ENCODE data around the gene CCDC6. TPM values are rescaled to one million over a fixed set of nuclear protein-coding genes. Genes with fewer than 3 reads are reported as not detected.
"Not testable (repeated sequence)": the region's sequence is repeated elsewhere in the genome, so short reads cannot be mapped to it uniquely, and the experiment has no call there.

Gene CCDC6
- total RNA-seq, 1 experiment from 2014 or later: 54.9 TPM

DNA sequence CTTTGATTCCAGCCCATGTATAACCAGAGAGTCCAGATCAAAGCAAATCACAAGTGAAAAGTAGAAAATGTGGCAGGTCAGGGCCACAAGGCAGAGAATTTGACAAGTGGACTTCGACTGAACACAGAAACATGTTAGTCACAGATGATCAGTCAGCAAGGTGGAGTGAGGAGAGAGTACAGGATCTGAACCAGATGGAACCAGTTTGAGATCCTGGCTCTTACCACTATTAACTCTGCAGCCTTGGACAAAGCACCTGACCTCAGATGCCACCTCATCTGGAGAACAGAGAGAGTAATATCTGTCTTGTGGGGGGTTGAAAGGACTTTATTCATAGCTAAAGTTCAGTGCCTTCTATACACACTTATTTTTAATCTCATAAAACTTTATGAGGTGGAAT lies 157.5 kb downstream of the CCDC6 start:
- ChIA-PET CTCF (no interaction called here), RAD21 (ENCODE audit: low non-redundant PET in 1 of 2, low total read pairs in 2 of 2, uncharacterized antibody in 2 of 2, unreplicated experiment in 2 of 2) (no interaction called here), POLR2A (no interaction called here)
- Histone ChIP-seq H3K4me2 (ENCODE audit: low read length) (no peak overlapping the region), H4K20me1 (ENCODE audit: insufficient read depth) (no peaks in the 10 kb centered on the region), H3K79me2 (ENCODE audit: insufficient read depth, low read length) (no peaks in the 10 kb centered on the region), H3K9me3 (ENCODE audit: control insufficient read depth in 1 of 2, insufficient read depth in 1 of 2, low read depth in 1 of 2, low read length in 2 of 2) (no peaks in the 10 kb centered on the region), H3K9ac (ENCODE audit: low read length) (no peak overlapping the region), H3K27me3 (ENCODE audit: insufficient read depth, low read length) (0 out of 2 replicates have a peak, but pooled peaks cover 9% of the 10 kb centered on the region), H3K4me1 (ENCODE audit: control insufficient read depth in 1 of 2, insufficient read depth in 2 of 2, low read length in 2 of 2) (no peaks in the 10 kb centered on the region), H3K9me2 (ENCODE audit: insufficient read depth) (no peaks in the 10 kb centered on the region), H3K4me3 (replicated peaks in 1 of 2; ENCODE audit: low read depth in 1 of 2, low read length in 2 of 2) (no peak overlapping the region), H3K36me3 (ENCODE audit: control insufficient read depth in 1 of 2, insufficient read depth in 2 of 2, low read length in 2 of 2) (no peaks in the 10 kb centered on the region), H3K27ac (ENCODE audit: low read depth, low read length) (no peak overlapping the region), H2AFZ (ENCODE audit: low read depth, low read length, poor library complexity, severe bottlenecking) (no peak overlapping the region)
- DNase-seq (ENCODE audit: low read depth, low spot score) (no peak), ATAC-seq (no peak)
- intact Hi-C loops (cut with micrococcal nuclease): no loop called here
- no TSS peak for BruUV-seq (replicated peaks)
- TF ChIP-seq SRF (IDR thresholded peaks at IDR 0.05; ENCODE audit: low read depth) (no peak), POLR2A (IDR thresholded peaks at IDR 0.05; ENCODE audit: borderline replicate concordance, extremely low read depth, insufficient read depth, insufficient read length) (no peak), SP1 (IDR thresholded peaks at IDR 0.05; ENCODE audit: low read depth) (no peak), YY1 (IDR thresholded peaks at IDR 0.05; ENCODE audit: extremely low read depth, insufficient replicate concordance, low read depth, low read length) (no peak)
- TF ChIP-seq, protein P1, sequence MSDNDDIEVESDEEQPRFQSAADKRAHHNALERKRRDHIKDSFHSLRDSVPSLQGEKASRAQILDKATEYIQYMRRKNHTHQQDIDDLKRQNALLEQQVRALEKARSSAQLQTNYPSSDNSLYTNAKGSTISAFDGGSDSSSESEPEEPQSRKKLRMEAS (IDR thresholded peaks at IDR 0.05): no peak

DNA sequence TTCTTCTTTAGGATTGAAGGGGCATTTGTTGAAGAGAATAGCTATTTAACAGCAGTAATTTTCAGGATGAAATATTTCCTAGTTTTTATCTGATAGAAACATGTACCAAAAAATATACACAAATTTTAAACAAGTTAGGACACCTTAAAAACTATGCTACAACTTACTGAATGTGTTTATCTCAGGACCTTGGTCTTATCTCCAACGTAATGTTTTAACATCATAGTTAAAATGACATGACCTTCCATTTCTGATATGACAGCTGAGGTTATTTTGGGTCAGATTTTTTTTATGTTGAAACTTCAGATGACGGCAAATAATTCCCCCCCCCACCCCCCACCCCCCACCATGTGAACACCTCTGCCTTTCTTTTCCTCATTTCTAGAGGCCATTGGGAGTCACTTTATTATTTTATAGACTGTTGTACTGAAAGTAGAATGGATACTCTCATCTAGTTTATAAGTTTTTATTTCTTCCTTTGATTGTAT lies 161.1 kb downstream of the CCDC6 start:
- no peak overlapping the region for H3K27ac ChIP-seq (ENCODE audit: low read depth, low read length)
- H3K9me2 ChIP-seq (ENCODE audit: insufficient read depth): no peaks in the 10 kb centered on the region
- BruUV-seq (replicated peaks): no TSS peak
- no peaks in the 10 kb centered on the region for H3K9me3 ChIP-seq (ENCODE audit: control insufficient read depth in 1 of 2, insufficient read depth in 1 of 2, low read depth in 1 of 2, low read length in 2 of 2)
- no peak overlapping the region for H3K9ac ChIP-seq (ENCODE audit: low read length)
- DNase-seq (ENCODE audit: low read depth, low spot score) (no peak), ATAC-seq (no peak)
- H4K20me1 ChIP-seq (ENCODE audit: insufficient read depth): no peaks in the 10 kb centered on the region
- no peaks in the 10 kb centered on the region for H3K36me3 ChIP-seq (ENCODE audit: control insufficient read depth in 1 of 2, insufficient read depth in 2 of 2, low read length in 2 of 2)
- no peak for TF ChIP-seq SP1 (IDR thresholded peaks at IDR 0.05; ENCODE audit: low read depth)
- TF ChIP-seq, protein P2, sequence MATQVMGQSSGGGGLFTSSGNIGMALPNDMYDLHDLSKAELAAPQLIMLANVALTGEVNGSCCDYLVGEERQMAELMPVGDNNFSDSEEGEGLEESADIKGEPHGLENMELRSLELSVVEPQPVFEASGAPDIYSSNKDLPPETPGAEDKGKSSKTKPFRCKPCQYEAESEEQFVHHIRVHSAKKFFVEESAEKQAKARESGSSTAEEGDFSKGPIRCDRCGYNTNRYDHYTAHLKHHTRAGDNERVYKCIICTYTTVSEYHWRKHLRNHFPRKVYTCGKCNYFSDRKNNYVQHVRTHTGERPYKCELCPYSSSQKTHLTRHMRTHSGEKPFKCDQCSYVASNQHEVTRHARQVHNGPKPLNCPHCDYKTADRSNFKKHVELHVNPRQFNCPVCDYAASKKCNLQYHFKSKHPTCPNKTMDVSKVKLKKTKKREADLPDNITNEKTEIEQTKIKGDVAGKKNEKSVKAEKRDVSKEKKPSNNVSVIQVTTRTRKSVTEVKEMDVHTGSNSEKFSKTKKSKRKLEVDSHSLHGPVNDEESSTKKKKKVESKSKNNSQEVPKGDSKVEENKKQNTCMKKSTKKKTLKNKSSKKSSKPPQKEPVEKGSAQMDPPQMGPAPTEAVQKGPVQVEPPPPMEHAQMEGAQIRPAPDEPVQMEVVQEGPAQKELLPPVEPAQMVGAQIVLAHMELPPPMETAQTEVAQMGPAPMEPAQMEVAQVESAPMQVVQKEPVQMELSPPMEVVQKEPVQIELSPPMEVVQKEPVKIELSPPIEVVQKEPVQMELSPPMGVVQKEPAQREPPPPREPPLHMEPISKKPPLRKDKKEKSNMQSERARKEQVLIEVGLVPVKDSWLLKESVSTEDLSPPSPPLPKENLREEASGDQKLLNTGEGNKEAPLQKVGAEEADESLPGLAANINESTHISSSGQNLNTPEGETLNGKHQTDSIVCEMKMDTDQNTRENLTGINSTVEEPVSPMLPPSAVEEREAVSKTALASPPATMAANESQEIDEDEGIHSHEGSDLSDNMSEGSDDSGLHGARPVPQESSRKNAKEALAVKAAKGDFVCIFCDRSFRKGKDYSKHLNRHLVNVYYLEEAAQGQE (IDR thresholded peaks at IDR 0.05; ENCODE audit: low read depth): no peak
- TF ChIP-seq, protein P1 (IDR thresholded peaks at IDR 0.05): no peak
- TF ChIP-seq CBX3 (IDR thresholded peaks at IDR 0.05; ENCODE audit: low read depth): no peak
- TF ChIP-seq YY1 (IDR thresholded peaks at IDR 0.05; ENCODE audit: extremely low read depth, insufficient replicate concordance, low read depth, low read length): no peak
- TF ChIP-seq CEBPB (IDR thresholded peaks at IDR 0.05; ENCODE audit: low read depth): no peak
- RAD21 ChIA-PET (ENCODE audit: low non-redundant PET in 1 of 2, low total read pairs in 2 of 2, uncharacterized antibody in 2 of 2, unreplicated experiment in 2 of 2): interaction anchor here in 1 of 2 experiments (0.7 kb wide), 1 partner anchor 96 kb away, joined by 3 read pairs; no protein-coding TSS in a partner anchor
- intact Hi-C loops (cut with micrococcal nuclease): no loop called here
- no peak overlapping the region for H2AFZ ChIP-seq (ENCODE audit: low read depth, low read length, poor library complexity, severe bottlenecking)
- CTCF ChIA-PET: no interaction called here
- no peaks in the 10 kb centered on the region for H3K27me3 ChIP-seq (ENCODE audit: insufficient read depth, low read length)
- H3K4me1 ChIP-seq (ENCODE audit: control insufficient read depth in 1 of 2, insufficient read depth in 2 of 2, low read length in 2 of 2): no peaks in the 10 kb centered on the region
- POLR2A ChIA-PET: no interaction called here
- no peaks in the 10 kb centered on the region for H3K79me2 ChIP-seq (ENCODE audit: insufficient read depth, low read length)
- H3K4me3 ChIP-seq (replicated peaks in 1 of 2; ENCODE audit: low read depth in 1 of 2, low read length in 2 of 2): no peak overlapping the region
- H3K4me2 ChIP-seq (ENCODE audit: low read length): no peak overlapping the region

DNA sequence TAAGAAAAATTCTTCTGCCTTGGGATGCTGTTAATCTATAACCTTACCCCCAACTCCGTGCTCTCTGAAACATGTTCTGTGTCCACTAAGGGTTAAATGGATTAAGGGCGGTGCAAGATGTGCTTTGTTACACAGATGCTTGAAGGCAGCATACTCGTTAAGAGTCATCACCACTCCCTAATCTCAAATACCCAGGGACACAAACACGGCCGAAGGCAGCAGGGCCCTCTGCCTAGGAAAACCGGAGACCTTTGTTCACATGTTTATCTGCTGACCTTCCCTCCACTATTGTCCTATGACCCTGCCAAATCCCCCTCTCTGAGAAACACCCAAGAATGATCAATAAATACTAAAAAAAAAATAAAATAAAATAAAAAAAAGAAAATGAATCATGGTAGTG lies 161.6 kb downstream of the CCDC6 start:
- CTCF ChIA-PET; DNase-seq (ENCODE audit: low read depth, low spot score); H4K20me1 ChIP-seq (ENCODE audit: insufficient read depth); BruUV-seq (replicated peaks); H3K27ac ChIP-seq (ENCODE audit: low read depth, low read length); H3K79me2 ChIP-seq (ENCODE audit: insufficient read depth, low read length); H2AFZ ChIP-seq (ENCODE audit: low read depth, low read length, poor library complexity, severe bottlenecking); H3K4me2 ChIP-seq (ENCODE audit: low read length); H3K9ac ChIP-seq (ENCODE audit: low read length); intact Hi-C loops (cut with micrococcal nuclease); H3K4me3 ChIP-seq (replicated peaks in 1 of 2; ENCODE audit: low read depth in 1 of 2, low read length in 2 of 2); H3K36me3 ChIP-seq (ENCODE audit: control insufficient read depth in 1 of 2, insufficient read depth in 2 of 2, low read length in 2 of 2); H3K4me1 ChIP-seq (ENCODE audit: control insufficient read depth in 1 of 2, insufficient read depth in 2 of 2, low read length in 2 of 2); ATAC-seq; H3K27me3 ChIP-seq (ENCODE audit: insufficient read depth, low read length); H3K9me2 ChIP-seq (ENCODE audit: insufficient read depth); H3K9me3 ChIP-seq (ENCODE audit: control insufficient read depth in 1 of 2, insufficient read depth in 1 of 2, low read depth in 1 of 2, low read length in 2 of 2); POLR2A ChIA-PET: not testable (repeated sequence)
- RAD21 ChIA-PET (ENCODE audit: low non-redundant PET in 1 of 2, low total read pairs in 2 of 2, uncharacterized antibody in 2 of 2, unreplicated experiment in 2 of 2): interaction anchor here in 1 of 2 experiments (0.7 kb wide), 1 partner anchor 95 kb away, joined by 3 read pairs; no protein-coding TSS in a partner anchor
